DOHH2 (cell line): ENCODE results near the gene PHC1.

ENCODE experiments used
- CTCF ChIP-seq: fragments of 200-600 bp; sonication (generic); IDR thresholded peaks from one replicate; pipeline ENCODE4 v1.5.1; 2014; ENCODE audit warnings: antibody characterized with exemption, mild to moderate bottlenecking, low read depth, low read length; ENCODE audit not compliant: poor library complexity, severe bottlenecking
- EZH2phosphoT487 ChIP-seq: fragments of 200-600 bp; sonication (generic); IDR thresholded peaks from 2 replicates; pipeline ENCODE4 v1.6.1; 2017; ENCODE audit warnings: borderline replicate concordance, mild to moderate bottlenecking, antibody characterized with exemption, low read length, moderate library complexity, mixed read lengths

- TF ChIP-seq CTCF (no peak), EZH2phosphoT487 (no peak)
Measured at GRCh38 chr12:8916154-8916553, 1.8 kb downstream of the PHC1 start.
